ENCODE measurements around the gene CDH4.
"Not testable (repeated sequence)": the region's sequence is repeated elsewhere in the genome, so short reads cannot be mapped to it uniquely, and the experiment has no call there.

CDH4 gene

GRCh38 chr20:61443443-61444126 lies 191.5 kb downstream of the CDH4 start:
- no peak for DNase-seq

GRCh38 chr20:61444637-61445036 lies 192.6 kb downstream of the CDH4 start:
- no peak for DNase-seq

- no peak for DNase-seq
Observed at GRCh38 chr20:61445138-61445537, 193.1 kb downstream of the CDH4 start.

GRCh38 chr20:61445741-61446140 lies 193.7 kb downstream of the CDH4 start:
- DNase-seq = no peak

GRCh38 chr20:61447952-61448351 lies 195.9 kb downstream of the CDH4 start:
- no peak for DNase-seq

GRCh38 chr20:61448386-61448785 lies 196.3 kb downstream of the CDH4 start:
- DNase-seq = no peak

GRCh38 chr20:61449057-61449609 lies 197.1 kb downstream of the CDH4 start:
- DNase-seq = no peak

GRCh38 chr20:61449916-61450315 lies 197.9 kb downstream of the CDH4 start:
- DNase-seq = no peak

GRCh38 chr20:61450549-61450948 lies 198.5 kb downstream of the CDH4 start:
- DNase-seq = no peak

- no peak for DNase-seq
Observed at GRCh38 chr20:61451009-61451408, 198.9 kb downstream of the CDH4 start.

- no peak for DNase-seq
Observed at GRCh38 chr20:61451953-61452352, 199.9 kb downstream of the CDH4 start.

- no peak for DNase-seq
Observed at GRCh38 chr20:61453219-61453618, 201.2 kb downstream of the CDH4 start.

GRCh38 chr20:61453623-61454022 lies 201.6 kb downstream of the CDH4 start:
- DNase-seq = not testable (repeated sequence)

GRCh38 chr20:61454053-61454452 lies 202.0 kb downstream of the CDH4 start:
- no peak for DNase-seq

GRCh38 chr20:61455508-61456215 lies 203.6 kb downstream of the CDH4 start:
- no peak for DNase-seq

GRCh38 chr20:61457725-61458124 lies 205.7 kb downstream of the CDH4 start:
- DNase-seq = no peak

- no peak for DNase-seq
Observed at GRCh38 chr20:61458146-61458746, 206.2 kb downstream of the CDH4 start.

- DNase-seq = no peak
Observed at GRCh38 chr20:61459266-61459665, 207.2 kb downstream of the CDH4 start.

GRCh38 chr20:61459705-61460104 lies 207.6 kb downstream of the CDH4 start:
- DNase-seq = no peak

- DNase-seq = no peak
Observed at GRCh38 chr20:61460261-61461052, 208.4 kb downstream of the CDH4 start.

- no peak for DNase-seq
Observed at GRCh38 chr20:61461461-61461860, 209.4 kb downstream of the CDH4 start.

GRCh38 chr20:61464307-61465303 lies 212.5 kb downstream of the CDH4 start:
- no peak for DNase-seq
